Psoas muscle (tissue), 7 donors: ENCODE data around the gene TARP.
A peak's percentile ranks its signal among the peaks of the same experiment; 100 is the strongest.

Experiments
- ATAC-seq, 4 donors: fragments of 200-7000 bp; cut with Tn5 transposase; one replicate each; pipeline ENCODE4 v1.9.1; 2020; ENCODE audit warnings: moderate library complexity in 3 of 4, mild to moderate bottlenecking in 2 of 4
- DNase-seq, 2 donors: peaks; one replicate each; pipeline ENCODE4 v3.0.0-alpha.2; 2020
- H3K27ac ChIP-seq: fragments of 200-600 bp; one replicate; pipeline ENCODE4 v1.8.0; 2022
- H3K27me3 ChIP-seq, 3 donors: fragments of 200-600 bp in 1 of 3; one replicate each; pipeline versions ENCODE4 v1.6.1 to v1.8.0; 2013 to 2022; ENCODE audit warnings: low read length in 2 of 3, mild to moderate bottlenecking in 2 of 3, moderate library complexity in 1 of 3; ENCODE audit not compliant: insufficient read depth in 3 of 3
- H3K36me3 ChIP-seq, 2 donors: fragments of 200-600 bp in 1 of 2; one replicate each; pipeline versions ENCODE4 v1.6.1 to v1.8.0; 2013 to 2022; ENCODE audit warnings: low read depth in 1 of 2, mild to moderate bottlenecking in 1 of 2, moderate library complexity in 1 of 2; ENCODE audit not compliant: insufficient read depth in 1 of 2
- H3K4me1 ChIP-seq: fragments of 200-600 bp; one replicate; pipeline ENCODE4 v1.8.0; 2022
- H3K4me3 ChIP-seq: fragments of 200-600 bp; one replicate; pipeline ENCODE4 v1.8.0; 2022; ENCODE audit warnings: mild to moderate bottlenecking
- H3K9me3 ChIP-seq: fragments of 200-600 bp; one replicate; pipeline ENCODE4 v1.8.0; 2022
- WGBS, 3 donors: extraction: QIAGEN DNeasy Blood & Tissue Kit; methylation state at CpG; one replicate each; pipeline versions ENCODE4 v1.1.6 to v1.1.7; 2013; 5-methylcytosine and 5-hydroxymethylcytosine counted together
- intact Hi-C, 2 donors: fragments of 100-400 bp; cut with DNase I; formaldehyde crosslinking; loops; one replicate each; pipeline versions ENCODE4 v1.11.0 to v1.14.2; 2022
- TF ChIP-seq, protein P1 (sequence below): fragments of 200-600 bp; IDR thresholded peaks from one replicate; pipeline ENCODE4 v1.8.0; 2022; ENCODE audit warnings: antibody characterized with exemption
- donor health status: healthy with polysubstance abuse.
- donor health status: DM: no; HTN: no; CAD: no; lungs with moderate emphysema.
- donor health status: Bipolar disorder and iron deficiency.
- donor health status: healthy.
- donor health status: DM: yes; HTN: yes; CAD: no.
- donor health status: DM: no; HTN: no; CAD: no.
- donor health status: DM: yes; HTN: yes; CAD: no.

The TARP gene

DNA sequence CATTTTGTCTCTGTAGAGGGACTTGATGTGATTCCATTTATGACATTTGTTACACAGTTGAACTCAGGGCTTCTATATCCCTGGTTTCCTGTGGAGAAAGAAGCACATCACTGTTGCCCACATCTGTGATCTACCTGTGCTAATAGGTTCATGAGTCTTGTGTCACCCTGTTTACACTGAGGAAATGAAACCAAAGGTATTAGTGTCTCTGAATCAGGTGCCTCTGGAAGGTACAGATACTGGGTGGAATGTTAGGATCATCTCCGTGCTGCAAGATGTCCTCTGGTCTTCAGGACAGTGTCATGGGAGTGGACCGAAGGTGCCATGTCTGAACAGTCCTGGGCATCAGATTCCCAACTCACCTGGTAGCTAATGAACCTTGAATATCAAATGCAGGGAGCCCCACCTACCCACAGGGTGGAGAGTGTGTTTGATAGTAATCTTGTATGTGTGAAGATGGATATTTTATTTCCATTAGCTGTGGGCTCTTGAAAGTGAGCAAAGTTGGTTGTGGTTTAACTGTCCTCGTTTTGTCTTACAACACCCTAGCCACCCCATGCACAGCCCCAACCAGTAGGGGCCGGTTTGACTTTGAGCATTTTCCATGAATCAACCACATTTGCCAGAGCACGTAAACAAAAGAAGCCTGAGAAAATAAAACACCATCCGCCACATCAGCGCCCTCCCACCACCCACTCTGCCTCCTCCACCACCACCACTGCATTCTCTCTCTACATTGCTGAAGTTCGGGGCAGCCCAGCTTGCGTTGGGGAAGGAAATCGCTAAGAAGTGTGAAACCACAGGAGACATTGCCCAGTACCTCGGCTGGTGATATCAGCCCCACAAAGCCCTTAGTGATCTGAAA is 40.7 kb downstream of the TARP start:
- ATAC-seq: no peak
- peaks cover 5 to 32% of the 10 kb centered on the region in 2 donors for H3K36me3 ChIP-seq
- H3K27me3 ChIP-seq: no peaks in the 10 kb centered on the region
- intact Hi-C loops: no loop called here
- H3K9me3 ChIP-seq: no peaks in the 10 kb centered on the region
- peak in 1 of 2 donors; percentile 53 for DNase-seq
- H3K27ac ChIP-seq: no peak overlapping the region
- TF ChIP-seq, protein P1, sequence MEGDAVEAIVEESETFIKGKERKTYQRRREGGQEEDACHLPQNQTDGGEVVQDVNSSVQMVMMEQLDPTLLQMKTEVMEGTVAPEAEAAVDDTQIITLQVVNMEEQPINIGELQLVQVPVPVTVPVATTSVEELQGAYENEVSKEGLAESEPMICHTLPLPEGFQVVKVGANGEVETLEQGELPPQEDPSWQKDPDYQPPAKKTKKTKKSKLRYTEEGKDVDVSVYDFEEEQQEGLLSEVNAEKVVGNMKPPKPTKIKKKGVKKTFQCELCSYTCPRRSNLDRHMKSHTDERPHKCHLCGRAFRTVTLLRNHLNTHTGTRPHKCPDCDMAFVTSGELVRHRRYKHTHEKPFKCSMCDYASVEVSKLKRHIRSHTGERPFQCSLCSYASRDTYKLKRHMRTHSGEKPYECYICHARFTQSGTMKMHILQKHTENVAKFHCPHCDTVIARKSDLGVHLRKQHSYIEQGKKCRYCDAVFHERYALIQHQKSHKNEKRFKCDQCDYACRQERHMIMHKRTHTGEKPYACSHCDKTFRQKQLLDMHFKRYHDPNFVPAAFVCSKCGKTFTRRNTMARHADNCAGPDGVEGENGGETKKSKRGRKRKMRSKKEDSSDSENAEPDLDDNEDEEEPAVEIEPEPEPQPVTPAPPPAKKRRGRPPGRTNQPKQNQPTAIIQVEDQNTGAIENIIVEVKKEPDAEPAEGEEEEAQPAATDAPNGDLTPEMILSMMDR: no peak
- H3K4me3 ChIP-seq: no peak overlapping the region
- no peaks in the 10 kb centered on the region for H3K4me1 ChIP-seq
- 72 to 80% (median 77%) methylated on average over 11 of the region's 11 CpGs for WGBS, 3 donors

DNA sequence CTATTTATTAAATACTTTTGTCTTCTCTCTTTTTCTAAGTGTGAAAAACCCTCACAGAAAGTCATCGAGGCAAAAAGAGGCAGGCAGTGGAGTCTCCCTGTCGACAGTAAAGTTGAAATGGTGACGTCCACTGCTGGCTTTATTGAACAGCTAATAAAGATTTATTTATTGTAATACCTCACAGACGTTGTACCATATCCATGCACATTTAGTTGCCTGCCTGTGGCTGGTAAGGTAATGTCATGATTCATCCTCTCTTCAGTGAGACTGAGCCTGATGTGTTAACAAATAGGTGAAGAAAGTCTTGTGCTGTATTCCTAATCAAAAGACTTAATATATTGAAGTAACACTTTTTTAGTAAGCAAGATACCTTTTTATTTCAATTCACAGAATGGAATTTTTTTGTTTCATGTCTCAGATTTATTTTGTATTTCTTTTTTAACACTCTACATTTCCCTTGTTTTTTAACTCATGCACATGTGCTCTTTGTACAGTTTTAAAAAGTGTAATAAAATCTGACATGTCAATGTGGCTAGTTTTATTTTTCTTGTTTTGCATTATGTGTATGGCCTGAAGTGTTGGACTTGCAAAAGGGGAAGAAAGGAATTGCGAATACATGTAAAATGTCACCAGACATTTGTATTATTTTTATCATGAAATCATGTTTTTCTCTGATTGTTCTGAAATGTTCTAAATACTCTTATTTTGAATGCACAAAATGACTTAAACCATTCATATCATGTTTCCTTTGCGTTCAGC is 43.4 kb downstream of the TARP start:
- Histone ChIP-seq H3K4me3 (no peak overlapping the region), H3K27me3 (no peaks in the 10 kb centered on the region), H3K36me3 (peaks cover 5 to 32% of the 10 kb centered on the region in 2 donors), H3K4me1 (no peaks in the 10 kb centered on the region), H3K27ac (no peak overlapping the region), H3K9me3 (no peaks in the 10 kb centered on the region)
- WGBS, 3 donors: 85 to 88% (median 88%) methylated on average over 6 of the region's 6 CpGs
- intact Hi-C loops: loop anchor here in 1 of 2 donors (5.0 kb wide), 1 partner anchor 328 kb away; no protein-coding TSS in a partner anchor
- DNase-seq (no peak), ATAC-seq (no peak)
- TF ChIP-seq, protein P1: no peak

DNA sequence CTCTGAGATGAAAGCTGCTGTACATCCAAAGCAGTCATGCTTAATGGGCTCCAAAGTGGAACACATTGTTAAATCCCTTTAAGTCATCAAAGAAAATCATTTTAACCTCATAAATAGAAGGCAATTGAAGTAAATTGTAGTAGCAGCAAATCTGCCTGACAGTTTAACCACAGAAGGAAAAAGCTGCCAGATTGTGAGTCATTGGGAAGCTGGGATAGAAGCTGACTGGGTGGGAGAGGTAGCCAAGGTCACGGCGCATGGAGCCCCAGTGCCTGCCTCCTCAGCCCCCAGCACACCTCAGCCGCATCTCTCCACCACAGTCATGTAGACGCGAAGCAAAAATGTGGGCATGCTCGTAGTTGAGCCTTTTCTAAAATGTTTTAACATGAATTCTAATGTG is 44.0 kb downstream of the TARP start:
- DNase-seq (no peak), ATAC-seq (no peak)
- 88 to 92% (median 91%) methylated on average over 6 of the region's 6 CpGs for WGBS, 3 donors
- TF ChIP-seq, protein P1: no peak
- intact Hi-C loops: loop anchor here in 1 of 2 donors (5.0 kb wide), 1 partner anchor 327 kb away; no protein-coding TSS in a partner anchor
- Histone ChIP-seq H3K36me3 (peaks cover 5 to 34% of the 10 kb centered on the region in 2 donors), H3K9me3 (no peaks in the 10 kb centered on the region), H3K27ac (no peak overlapping the region), H3K4me3 (no peak overlapping the region), H3K4me1 (no peaks in the 10 kb centered on the region), H3K27me3 (no peaks in the 10 kb centered on the region)

DNA sequence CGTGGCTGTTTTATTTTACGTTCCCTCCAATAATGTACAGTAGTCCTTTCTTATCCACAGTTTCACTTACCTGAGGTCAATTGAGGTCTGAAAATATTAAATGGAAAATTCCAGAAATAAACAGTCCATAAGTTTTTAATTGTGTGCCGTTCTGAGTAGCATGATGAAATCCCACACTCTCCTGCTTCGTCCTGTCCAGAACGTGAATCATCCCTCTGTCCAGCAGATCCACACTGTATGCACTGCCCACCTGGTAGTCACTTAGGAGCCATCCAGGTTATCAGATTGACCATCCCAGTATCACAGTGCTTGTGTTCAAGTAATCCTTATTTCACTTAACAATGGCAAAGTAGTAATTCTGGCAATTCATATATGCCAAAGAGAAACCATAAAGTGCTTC is 49.0 kb downstream of the TARP start:
- H3K9me3 ChIP-seq: no peaks in the 10 kb centered on the region
- H3K27me3 ChIP-seq: no peaks in the 10 kb centered on the region
- peaks cover 4 to 47% of the 10 kb centered on the region in 2 donors for H3K36me3 ChIP-seq
- TF ChIP-seq, protein P1: no peak
- ATAC-seq: no peak
- H3K4me3 ChIP-seq: no peak overlapping the region
- WGBS, 3 donors: 87 to 91% (median 90%) methylated on average over 5 of the region's 5 CpGs
- intact Hi-C loops: loop anchor here in 1 of 2 donors (5.0 kb wide), 1 partner anchor 307 kb away; the partner anchor contains the start of gene SFRP4
- no peaks in the 10 kb centered on the region for H3K4me1 ChIP-seq
- no peak for DNase-seq
- no peak overlapping the region for H3K27ac ChIP-seq
